CD4-positive, alpha-beta T cell treated with Interferon alpha-2 for 1 hour (primary cell): ENCODE results near the gene ARSH.
"Not testable (repeated sequence)": the region's sequence is repeated elsewhere in the genome, so short reads cannot be mapped to it uniquely, and the experiment has no call there.

Source experiments
- DNase-seq, 2 donors: peaks; one replicate each; pipeline ENCODE4 v3.0.0-alpha.2; 2020 to 2022

The ARSH gene, protein sequence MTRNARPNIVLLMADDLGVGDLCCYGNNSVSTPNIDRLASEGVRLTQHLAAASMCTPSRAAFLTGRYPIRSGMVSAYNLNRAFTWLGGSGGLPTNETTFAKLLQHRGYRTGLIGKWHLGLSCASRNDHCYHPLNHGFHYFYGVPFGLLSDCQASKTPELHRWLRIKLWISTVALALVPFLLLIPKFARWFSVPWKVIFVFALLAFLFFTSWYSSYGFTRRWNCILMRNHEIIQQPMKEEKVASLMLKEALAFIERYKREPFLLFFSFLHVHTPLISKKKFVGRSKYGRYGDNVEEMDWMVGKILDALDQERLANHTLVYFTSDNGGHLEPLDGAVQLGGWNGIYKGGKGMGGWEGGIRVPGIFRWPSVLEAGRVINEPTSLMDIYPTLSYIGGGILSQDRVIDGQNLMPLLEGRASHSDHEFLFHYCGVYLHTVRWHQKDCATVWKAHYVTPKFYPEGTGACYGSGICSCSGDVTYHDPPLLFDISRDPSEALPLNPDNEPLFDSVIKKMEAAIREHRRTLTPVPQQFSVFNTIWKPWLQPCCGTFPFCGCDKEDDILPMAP

DNA sequence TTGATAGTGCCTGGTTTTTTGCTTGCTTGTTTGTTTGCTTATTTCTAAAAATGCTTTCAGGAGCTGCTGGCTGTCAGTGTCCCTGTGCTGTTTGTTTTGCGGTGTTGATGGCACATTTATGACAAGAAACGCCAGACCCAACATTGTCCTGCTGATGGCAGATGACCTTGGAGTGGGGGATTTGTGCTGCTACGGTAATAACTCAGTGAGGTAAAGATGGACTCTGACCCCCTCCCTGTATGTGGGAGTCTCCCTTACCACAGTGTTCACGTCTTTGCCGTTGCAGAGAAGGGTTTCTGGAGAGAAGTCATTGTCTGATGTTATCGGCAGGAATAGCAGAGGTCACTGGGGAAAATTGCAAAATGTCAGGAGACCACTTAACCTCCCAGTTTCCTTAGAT lies at the start of gene ARSH:
ARSH (plus strand) TSS at position 52 of the 400 bp plus-strand sequence; CDS start at position 119, 67 bp downstream.
- DNase-seq, result no peak

DNA sequence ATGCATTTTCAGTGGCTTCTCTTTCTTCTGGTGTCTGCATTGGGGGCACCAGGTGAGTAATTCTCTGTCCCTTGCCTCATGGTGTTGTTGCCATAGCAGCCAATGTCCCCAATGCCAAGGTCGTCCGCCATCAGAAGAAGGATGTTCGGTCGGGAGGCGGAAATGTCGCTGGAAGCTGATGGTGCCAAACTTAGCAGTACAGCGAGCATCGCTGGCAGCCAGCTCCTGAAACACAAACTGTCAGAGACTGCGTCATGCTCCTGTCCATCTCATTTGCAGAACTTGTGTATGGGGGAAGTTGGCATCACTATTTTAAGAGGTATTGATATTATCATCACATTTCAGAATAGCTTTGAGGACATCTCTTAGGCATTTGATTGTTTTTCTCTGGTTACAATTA lies 48.1 kb upstream of the ARSH start:
- no peak for DNase-seq

DNA sequence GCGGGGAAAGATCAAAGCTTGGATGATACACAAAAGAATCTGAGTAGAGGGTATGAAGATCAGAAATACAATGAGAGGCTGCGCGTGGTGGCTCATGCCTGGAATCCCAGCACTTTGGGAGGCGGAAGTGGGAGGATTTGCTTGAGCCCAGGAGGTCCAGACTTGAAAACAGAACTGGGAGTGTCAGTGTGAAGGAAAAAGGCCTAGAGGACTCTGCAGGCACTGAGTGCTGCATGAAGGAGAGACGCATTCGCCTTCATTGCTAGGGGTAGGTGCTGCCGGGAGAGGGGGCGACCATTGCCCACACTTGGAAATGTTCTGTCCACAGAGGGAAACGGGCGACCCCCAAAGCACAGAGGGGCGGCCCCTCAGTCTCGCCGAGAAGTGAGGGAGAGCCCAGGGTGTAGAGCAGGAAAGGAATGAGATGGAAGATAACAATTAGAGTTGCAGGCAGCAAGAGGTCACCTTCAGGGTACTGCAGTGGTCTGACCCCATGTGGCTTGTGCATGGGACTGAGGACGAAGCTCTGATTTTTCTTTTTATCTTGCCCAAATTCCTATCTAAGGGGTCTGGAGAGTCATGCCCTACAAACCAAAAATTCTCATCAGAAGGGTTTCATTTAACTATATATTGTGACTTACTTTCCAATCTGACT lies 45.4 kb upstream of the ARSH start:
- DNase-seq, result no peak

DNA sequence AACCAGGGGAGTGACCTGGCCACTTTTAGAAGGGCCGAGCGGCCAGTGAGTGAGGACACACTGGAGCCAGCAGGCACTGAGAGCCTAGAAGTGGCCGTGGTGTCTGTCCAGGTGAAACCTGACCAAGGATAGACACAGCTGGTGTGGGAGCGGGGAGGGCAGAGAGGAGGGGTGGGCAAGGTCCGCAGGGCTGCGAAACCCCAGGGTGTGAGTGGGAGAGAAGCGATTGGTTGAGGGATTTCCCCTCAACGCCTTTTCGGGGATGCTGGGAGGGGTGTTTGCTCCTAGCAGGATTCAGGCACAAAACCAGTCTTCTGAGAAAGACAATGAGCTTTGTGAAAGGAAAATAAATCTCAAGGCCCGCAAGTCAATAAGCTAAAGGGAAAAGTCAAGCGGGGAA lies 44.0 kb upstream of the ARSH start:
- no peak for DNase-seq

DNA sequence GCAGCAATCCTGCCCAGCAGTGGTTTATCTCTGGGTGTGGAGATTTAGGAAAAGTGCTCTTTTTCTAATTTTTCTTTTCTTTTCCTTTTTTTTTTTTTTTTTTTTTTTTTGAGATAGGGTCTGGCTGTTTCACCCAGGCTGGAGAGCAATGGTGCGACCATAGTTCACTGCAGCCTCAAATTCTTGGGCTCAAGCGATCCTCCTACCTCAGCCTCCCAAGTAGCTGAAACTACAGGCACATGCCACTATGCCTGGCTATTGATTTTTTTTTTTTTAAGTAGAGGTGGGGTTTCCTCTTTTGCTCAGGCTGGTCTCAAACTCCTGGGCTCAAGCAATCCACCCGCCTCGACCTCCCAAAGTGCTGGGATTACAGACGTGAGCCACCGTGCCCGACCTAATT lies 42.9 kb upstream of the ARSH start:
- not testable (repeated sequence) for DNase-seq

DNA sequence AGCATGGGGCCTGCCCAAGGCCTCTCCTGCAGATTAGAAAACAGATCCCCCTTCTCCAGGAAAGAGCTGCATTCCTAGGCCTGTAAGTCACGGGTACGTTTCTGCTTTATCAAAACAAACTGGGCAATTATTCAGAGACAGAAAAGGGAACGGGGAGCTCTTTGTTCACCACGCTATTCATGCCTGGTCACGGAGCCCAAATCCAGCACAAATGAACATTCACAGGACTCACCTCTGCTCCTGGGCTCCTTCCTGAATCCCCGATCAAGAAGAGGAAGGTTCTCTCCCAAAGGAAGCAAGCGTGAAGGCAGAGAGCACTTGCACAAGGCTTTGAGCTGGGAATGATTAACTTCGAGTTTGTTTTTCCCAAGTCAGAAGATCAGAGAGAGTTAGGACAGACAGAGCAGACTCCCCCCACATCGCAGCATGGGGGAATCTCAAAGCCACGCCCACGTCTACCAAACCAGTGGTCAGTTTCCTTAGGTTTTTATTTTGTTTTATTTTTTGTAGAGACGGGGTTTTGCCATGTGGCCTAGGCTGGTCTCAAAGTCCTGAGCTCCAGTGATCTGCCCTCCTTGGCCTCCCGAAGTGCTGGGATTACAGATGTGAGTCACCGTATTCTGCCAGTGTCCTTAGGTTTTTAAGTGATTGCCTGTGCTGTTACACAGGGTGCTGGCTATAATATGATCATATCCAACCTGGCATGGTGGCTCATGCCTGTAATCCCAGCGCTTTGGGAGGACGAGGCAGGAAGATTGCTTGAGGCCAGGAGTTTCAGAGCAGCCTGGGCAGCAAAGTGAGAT lies 42.2 kb upstream of the ARSH start:
- DNase-seq, result not testable (repeated sequence)

DNA sequence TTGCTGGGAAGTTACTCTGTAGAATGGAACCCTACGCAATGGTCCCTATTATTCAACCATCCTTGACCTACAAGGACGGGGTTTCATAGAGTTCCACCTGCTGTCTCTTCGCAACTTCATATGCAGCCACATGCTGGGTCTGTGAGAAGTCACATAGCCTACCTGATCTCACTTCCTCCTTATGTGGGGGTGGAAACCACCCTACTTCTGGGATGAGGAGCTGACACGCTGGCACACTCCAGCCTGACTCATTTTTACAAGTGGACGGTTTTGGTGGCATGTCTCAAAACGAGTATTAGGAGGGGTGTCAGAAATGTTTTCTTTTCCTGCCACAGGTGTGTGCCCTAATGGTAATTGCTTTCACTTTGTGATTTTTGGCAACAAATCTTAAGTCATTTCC lies 40.4 kb upstream of the ARSH start:
- no peak for DNase-seq

DNA sequence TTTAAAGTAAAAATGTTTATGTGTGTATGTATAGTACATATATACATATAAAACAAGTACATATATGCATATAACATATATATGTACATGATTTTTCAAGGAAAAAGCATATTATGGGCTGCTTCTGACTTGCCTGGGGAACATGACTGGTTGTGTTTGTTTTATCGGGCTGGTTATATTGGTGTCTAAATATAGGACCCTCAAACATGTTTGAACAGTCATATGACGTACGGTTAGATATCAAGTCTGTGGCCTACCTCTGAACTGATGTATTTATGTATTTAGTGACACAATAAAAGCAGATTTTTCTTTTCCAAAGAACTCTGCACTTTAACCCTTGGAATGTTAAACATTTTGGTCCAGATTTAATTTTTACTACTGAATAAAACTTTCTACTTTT lies 39.3 kb upstream of the ARSH start:
- DNase-seq, result no peak

DNA sequence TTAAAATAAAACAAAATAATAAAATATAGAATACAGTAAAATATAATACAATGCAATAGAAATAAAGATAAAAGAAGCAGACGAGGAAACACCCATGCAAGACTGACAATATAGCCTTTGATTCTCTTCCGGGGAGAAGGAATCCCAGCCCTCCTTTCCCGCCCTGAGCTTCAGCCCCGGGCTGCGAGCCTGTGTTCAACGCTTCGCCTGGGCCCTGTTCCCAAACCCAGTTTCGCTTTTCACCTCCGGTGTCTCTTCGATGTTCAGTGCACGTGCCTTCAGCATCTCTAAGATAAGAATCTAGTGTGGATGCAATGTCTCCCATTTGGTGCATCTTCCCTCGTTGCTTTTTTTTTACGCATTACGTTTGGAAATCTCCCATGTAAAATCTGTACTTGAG lies 38.8 kb upstream of the ARSH start:
- no peak for DNase-seq

DNA sequence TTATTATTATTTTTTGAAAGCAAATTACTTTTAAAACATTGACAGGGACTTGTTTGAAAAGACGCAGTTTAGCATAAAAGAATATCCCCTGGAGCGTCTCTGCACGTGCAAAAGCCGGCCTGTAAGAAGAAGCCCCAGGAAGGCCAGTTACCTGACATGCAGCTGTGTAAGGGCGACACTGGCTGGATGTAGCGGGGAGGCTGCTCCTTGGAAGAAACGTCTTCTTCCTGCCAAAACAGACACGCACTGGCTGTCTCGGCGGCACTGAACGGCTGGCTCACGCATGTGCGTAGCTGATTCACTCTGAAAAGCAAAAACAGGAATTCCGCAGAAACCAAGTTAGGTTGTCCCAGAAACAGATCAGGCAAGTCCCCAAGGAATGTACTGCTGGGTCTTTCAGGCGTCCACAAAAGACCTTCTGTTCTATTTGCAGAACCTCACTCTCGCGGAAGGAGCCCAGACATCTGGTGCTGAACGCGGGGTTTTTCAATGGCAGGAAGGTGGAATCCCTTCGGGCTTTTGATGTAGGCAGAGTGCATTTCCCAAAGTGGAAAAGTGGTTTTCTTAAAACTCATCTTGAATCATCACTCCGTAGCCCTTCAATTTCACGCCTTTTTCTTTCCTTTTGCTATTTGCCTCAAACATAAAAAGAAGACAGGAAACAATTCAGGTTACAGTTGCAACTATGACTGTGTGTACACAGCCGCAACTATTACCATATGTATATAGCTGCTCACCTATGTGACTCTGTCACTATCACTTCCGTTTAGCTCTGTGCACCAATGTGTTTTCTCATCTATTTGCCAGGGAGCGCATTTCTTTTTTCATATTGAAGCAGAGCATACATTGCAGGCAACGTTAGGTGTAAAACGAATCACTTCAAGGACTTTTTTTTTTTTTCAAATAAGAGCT lies 38.1 kb upstream of the ARSH start:
- peak in 1 of 2 donors; percentile 1 for DNase-seq

DNA sequence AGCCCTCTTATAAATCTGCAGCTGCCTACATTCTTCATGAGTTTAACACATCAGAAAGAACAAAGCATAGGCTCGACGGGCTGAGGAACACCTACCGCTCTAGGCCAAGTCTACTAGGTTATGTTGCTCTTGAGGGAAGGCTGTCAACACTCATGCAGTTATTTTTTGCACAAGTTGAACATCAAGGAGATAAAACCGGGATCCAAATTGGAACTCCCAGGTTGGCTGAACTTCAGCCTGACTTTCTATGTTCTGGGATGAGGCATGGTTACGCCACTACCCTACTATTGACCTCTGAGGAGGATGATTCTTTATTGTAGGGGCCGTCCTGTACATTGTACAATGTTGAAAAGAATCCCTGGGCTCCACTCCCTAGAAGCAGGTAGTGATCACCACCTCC lies 37.3 kb upstream of the ARSH start:
- DNase-seq, result no peak

DNA sequence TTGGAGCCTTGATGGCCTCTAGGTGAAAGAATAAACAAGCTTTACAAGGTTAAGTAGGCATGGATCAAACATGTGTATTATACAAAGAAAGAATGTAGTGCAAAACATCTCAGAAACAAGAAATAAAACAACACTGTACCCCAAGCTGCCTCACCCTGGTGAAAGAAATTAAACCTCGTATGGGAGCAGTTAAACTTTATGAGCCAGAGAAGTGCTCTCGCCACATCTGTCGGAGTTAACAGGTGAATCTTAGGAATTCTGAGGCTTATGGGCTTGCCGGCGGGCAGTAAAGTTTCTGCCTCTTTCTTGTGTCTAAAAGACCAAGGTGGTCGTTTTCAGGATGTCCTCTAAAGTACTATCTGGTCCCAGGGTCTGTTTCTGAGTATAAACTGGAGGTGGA lies 34.0 kb upstream of the ARSH start:
- DNase-seq, result no peak

DNA sequence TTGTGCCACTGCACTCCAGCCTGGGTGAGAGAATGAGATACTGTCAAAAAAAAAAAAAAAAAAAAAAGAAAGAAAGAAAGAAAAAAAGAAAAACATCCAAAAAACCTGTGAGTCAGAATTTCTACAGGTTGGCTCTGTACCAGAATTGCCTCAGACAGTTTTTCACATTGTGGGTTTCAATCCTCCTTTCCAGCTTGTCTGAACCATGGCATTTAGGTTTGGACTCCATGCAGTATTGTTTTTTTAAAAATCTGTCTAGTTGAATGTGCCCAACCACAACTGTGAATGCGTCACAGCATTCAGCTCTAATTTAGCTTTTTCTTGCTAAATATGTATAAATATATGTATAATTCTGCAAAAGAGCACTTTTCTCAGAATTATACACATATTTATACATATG lies 31.4 kb upstream of the ARSH start:
- no peak for DNase-seq

DNA sequence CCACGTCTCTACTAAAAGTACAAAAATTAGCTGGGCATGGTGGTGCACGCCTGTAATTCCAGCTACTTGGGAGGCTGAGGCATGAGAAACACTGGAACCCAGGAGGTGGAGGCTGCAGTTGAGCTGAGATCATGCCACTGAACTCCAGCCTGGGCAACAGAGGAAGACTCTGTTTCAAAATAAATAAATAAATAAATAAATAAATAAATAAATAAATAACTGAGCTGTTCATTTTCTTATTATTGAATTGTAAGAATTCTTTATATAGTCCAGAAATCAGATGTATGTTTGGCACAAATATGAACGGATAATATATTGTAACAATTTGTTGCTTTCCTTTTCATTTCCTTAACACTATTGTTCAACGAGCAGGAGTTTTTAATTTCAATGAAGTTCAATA lies 27.7 kb upstream of the ARSH start:
- not testable (repeated sequence) for DNase-seq

DNA sequence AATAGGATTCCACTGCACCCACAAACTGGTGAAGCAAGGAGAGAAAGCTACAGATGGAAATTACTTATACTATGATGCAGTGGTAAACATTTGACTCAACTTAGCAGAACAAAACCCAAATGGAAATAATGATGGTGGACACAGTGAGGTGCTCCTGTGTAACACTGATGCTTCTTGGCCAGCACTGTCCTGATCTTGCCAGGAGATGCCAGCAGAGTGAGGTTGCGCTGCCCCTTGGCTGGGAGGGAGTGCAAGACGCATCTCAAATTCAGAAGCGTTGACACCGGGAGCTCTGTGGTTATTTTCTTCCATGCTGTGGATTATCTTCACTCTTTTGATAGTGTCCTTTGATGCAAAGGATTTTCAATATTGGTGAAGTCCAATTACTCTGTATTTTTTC lies 22.0 kb upstream of the ARSH start:
- DNase-seq, result no peak

DNA sequence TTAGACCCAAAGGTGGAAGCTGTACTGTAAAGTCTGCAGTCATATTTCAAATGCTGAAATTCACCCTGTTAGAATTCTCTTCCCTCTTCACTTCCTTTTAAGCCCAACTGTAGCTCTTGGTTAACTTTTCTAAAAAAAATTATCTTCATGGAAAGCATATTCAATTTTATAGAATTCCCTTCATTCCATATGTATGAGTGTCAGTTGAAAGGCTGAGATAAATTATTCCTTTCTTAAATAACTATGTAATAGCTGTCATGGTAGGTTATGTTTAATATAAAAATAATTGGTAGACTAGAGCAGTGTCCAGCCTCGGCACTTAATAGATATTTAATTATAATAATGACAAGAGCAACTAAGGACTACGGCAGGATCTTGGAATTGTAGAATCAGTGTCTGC lies 16.8 kb upstream of the ARSH start:
- no peak for DNase-seq

DNA sequence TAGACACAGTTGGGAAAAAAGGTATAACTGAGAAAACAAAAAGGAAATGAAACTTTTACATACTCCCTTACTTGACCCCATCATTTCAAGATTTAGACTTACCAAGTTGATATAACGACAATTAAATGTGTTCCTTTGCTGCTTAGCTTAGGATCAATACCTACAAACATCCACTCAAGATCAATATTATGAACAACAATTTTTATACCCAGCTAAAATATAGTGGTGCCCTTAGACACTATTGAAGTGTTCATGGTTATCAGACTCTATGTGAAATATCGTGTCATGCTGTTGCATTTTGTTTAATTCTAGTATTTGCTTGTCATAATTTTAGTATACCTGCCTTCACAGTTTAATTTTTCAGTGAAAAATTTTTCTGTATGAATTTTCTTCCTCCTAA lies 4.2 kb downstream of the ARSH start:
- DNase-seq, result no peak

DNA sequence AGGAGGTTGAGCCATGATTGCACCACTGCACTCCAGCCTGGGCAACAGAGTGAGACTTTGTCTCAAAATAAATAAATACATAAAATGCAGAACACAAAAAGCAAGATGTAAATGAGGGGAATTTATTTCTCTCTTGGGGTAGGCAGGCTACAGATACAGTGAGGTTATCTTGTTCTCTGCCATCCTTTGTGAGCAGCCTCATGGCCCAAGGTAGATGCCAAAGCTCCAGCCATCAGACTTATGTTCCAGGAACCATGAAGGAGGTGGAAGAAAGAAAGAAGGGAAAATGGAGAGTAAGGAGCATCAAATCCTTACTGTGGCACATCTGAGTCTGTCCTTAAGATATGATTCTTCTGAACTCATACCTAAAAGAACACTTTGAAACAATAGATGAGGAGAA lies 11.1 kb downstream of the ARSH start:
- no peak for DNase-seq

DNA sequence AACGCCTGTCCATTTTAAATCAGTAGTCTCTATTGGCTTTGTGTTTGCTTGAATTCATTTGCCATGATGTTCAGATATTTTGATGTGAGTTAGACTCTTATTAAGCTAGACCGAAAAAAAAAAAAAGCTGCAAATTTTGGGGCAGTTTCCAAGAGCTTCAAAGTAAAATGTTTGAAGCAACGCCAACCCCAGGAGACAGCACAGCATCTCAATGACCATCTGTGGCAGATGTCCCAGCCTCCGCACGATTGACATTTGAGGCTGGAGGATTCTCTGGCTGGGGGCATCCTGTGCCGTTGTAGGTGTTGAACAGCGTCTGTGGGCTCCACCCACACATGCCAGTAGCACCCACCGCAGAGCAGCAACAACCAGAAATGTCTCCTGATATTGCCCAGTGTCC lies 17.8 kb downstream of the ARSH start:
- DNase-seq, result no peak

DNA sequence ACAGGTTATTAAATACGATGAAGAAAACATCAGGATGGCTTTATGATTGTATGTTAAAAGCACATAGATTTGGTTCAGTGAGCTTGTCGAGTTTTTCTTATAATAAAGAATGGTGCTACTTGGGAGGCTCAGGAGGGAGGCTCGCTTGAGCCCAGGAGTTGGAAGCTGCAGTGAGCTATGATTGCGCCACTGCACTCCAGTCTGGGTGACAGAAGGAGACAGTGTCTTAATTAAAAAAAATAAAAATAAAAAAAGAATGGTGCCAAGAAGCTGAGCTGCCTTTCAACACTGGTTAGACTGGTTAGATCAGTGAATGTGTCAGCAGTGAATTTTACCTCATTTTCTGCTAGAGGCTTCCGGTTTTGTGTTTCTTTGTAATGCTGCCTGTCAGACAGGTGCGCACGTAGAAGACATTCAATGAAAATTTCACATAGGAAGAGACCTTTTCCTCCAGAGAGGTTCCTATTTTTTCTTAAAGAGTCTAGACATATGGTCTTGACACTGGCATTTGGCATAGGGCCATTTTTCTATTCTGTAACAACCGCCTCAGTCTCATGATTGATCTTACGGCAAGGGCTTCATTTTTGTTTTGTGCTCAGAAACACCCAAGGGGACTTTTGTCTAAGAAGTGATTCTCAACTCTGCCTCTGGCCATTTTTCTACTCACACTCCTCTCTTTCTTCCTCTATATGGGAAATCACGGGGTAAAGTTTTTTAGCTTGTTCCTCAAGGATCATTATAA lies 19.9 kb downstream of the ARSH start:
- no peak for DNase-seq

DNA sequence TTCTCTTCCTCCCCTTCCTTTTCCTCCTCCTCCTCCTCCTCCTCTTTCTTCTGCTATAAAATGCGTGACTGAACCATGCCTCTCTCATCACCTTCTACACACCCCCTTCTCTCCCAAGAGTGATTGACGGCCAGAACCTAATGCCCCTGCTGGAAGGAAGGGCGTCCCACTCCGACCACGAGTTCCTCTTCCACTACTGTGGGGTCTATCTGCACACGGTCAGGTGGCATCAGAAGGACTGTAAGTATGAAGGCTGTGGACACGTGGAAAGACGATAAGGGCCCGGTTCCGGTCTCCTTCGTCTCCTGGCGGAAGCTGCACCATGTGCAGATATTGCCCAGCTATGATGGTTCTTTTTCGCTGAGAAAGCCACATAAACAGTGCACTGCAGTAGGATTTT lies 22.8 kb downstream of the ARSH start:
- DNase-seq, result no peak

DNA sequence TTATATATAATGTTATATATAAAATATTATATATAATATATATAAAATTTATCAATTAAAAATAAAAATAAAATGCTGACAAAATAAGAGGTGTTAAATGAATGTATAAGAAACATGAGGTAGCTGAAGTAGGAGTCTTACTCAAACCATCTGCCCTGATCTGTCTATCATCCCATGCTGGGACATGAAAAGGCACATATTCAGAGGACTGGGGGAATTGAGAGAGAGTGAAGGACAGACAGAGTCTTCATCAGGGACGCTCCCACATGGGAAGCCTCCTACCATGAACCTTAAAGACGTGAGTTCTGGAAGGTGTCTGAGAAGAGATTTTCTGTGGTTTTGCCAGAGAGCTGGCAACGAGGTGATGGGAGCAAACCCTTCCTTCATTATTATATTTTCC lies 30.9 kb downstream of the ARSH start:
- no peak for DNase-seq
